NCI-H1694 (cell line): ENCODE results near the gene MXI1.
"Not testable (repeated sequence)": the region's sequence is repeated elsewhere in the genome, so short reads cannot be mapped to it uniquely, and the experiment has no call there.

ENCODE experiments used
- DNase-seq: peaks from one replicate; lab custom pipeline; 2025; lab: John Stamatoyannopoulos, UW

Gene MXI1

DNA sequence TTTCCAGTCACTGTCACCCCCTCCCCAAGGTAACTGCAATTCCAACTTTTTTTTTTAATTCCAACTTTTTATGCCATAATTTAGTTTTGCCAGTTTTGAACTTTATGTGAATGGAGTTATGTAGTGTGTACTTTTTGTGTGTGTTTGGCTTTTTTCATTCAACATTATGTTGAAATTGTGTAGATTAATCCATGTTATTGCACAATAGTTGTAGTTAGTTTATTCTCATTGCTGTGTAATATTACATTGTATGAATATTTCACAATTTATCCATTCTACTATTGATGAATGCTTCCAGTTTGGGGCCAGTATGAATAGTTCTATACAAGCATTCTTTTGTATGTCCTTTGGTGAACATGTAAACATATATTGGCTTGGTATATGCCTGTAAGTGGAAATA, 32.5 kb downstream of the MXI1 start:
- no peak for DNase-seq

DNA sequence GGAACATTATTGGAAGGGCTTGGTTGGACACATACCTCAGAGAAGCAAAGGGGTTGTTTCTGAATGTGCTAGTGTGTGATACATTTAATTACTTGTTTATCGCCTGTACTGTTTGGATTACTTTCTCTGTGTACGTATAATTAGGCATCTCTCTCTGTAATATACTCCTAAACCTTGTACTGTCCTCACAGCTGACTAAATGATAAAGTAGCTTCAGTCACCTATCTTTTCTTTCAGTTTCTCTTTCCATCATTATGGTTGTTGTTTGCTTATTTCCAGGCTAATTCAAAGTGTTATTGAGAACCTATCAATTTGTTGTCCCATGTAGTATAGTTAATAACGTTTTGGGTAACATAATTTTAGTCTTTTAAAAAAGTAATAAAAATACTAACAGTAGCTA, 34.0 kb downstream of the MXI1 start:
- no peak for DNase-seq

DNA sequence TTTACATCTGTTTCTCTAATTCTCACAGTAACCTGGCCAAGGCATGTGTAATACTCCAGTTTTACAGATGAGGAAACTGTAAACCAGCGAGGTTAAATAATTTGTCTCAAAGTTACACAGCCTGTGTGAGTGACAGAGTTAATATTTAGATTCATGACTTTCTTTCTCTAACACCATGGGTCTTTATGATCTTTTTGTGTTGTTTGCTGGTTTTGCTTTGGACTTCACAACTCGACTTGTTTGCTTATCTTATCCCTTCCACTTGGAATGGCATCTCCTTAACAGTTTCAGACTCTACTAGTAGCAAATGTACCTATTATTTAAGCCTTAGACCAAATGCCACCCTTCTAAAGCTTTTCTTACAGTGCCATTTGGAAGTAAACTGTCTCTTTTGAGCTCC, 34.4 kb downstream of the MXI1 start:
- no peak for DNase-seq

DNA sequence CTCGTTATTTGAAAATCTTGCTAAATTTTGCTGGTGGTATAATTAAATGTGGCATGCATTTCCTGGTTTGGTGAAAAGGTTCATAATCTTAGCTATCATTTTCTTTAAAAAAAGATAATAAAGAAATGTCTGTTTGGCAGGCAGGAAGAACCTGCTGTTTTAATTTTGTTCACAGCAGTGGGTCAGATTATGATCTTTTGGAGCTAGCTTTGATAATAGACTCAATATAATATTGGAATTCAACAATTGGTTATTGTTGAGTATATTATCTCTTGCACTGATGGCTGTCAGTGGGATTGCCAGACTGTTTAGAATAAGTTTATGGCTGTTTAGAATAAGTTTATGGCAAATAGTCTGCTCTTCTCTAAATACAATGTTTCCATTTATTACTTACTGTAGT, 35.1 kb downstream of the MXI1 start:
- no peak for DNase-seq

DNA sequence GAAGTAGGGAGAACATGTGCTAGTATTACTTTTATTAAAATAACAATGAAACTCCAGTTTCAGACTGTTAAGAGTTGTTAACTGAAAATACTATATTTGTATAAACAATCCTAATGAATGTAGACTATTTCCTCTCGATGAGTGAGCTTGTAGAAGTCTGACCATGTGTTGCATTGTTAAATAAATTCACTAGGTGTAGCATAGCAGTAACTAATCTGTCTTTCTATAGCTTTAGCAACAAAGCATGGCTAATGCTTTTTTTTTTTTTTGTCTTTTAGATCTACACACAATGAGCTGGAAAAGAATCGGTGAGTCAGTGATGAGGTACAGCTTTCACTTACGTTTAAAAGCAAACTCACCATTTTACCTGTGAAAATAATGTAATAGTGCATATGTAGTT, 37.1 kb downstream of the MXI1 start:
- no peak for DNase-seq

DNA sequence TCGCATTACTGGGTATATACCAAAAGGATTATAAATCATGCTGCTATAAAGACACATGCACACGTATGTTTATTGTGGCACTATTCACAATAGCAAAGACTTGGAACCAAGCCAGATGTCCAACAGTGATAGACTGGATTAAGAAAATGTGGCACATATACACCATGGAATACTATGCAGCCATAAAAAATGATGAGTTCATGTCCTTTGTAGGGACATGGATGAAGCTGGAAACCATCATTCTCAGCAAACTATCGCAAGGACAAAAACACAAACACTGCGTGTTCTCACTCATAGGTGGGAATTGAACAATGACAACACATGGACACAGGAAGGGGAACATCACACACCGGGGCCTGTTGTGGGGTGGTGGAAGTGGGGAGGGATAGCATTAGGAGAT, 40.4 kb downstream of the MXI1 start:
- not testable (repeated sequence) for DNase-seq

DNA sequence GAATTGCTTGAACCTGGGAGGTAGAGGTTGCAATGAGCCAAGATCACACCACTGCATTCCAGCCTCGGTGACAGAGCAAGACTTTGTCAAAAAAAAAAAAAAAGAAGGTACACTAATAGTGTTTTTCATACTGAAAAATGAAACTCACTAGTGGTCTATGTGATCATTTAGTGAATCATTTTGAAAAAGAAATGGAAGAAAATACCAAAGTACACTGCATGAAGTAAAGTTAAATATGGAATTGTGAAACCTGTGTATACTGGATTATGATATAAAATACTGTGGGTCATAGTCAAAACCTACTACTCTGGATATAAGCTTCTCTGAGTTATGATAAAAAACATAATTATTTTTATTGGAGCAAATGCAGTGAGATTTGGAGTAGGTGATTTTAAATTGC, 42.1 kb downstream of the MXI1 start:
- not testable (repeated sequence) for DNase-seq

DNA sequence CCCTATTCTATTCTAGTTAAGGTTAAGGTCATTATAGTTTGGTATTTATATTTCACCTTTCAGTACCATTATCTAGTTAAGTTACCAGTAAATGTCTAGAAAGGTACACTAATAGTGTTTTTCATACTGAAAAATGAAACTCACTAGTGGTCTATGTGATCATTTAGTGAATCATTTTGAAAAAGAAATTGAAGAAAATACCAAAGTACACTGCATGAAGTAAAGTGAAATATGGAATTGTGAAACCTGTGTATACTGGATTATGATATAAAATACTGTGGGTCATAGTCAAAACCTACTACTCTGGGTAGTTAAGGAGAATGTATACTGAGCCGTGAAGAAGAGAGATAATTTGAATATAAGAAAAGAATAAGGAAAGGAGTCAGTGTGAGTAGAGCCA, 44.0 kb downstream of the MXI1 start:
- not testable (repeated sequence) for DNase-seq

DNA sequence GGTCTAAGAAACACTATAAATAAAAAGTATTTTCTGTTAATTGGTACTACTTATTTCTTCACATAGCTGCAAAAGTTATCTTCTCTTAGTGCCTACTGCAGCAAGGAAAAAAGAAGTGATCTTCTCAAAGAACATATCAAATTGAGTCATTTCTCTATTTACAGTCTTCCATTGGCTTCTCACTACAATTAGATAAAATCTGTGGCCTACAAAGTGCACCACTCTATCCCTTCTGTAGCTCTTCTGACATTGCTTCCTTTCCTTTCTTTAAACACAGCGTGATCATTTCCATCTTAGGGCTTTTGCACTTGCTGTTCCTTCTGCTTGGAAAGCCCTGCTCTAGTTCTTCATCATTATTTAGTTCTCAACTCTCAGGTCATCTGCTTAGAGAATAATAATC, 44.7 kb downstream of the MXI1 start:
- DNase-seq = no peak

DNA sequence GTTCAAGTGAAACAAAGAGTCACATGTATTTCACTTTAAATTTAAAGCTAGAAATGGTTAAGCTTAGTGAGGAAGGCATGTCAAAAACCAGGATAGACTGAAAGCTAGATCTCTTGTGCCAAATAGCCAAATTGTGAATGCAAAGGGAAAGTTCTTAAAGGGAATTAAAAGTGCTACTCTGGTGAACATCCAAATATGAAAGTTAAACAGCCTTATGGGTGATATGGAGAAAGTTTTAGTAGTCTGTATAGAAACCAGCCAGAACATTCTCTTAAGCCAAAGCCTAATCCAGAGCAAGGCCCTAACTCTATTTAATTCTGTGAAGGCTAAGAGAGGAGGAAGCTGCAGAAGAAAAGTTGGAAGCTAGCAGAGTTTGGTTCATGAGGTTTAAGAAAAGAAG, 47.1 kb downstream of the MXI1 start:
- DNase-seq = no peak

DNA sequence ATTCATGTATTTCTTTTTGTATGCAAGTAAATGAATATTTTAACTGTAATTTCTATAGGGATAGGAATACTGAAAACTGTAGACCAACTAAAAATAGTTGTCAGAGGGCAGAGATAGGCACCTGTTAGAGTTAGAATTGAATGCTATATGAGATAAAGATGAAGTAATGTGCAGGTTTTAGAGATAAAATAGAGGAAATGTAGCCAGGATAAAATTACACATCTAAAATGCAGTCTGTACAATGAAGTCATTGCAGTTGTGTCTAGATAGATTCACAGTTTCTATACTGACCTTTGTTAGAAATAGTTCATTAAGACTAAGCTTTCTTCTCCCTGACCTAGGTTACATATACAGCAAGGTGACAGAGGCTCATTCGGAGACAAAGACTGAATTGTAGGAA, 51.1 kb downstream of the MXI1 start:
- DNase-seq = no peak

DNA sequence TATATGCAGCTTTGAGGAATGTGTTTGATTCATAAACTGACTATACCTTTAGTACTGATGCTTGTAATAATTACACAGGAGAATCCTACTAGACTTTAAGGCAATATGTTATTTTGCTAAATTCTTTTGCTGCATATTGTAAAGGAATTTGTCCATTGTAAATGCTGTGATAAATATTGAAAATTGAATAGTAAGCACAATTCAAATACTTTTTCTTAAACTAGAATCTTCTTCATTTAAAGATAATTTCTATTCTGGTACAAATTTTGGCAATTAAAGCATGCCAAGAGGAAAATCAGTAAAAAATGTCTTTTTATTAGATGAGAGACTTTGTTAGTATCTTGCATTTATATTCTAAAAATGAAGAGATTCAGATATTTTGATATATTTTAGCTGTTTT, 51.9 kb downstream of the MXI1 start:
- DNase-seq = no peak

DNA sequence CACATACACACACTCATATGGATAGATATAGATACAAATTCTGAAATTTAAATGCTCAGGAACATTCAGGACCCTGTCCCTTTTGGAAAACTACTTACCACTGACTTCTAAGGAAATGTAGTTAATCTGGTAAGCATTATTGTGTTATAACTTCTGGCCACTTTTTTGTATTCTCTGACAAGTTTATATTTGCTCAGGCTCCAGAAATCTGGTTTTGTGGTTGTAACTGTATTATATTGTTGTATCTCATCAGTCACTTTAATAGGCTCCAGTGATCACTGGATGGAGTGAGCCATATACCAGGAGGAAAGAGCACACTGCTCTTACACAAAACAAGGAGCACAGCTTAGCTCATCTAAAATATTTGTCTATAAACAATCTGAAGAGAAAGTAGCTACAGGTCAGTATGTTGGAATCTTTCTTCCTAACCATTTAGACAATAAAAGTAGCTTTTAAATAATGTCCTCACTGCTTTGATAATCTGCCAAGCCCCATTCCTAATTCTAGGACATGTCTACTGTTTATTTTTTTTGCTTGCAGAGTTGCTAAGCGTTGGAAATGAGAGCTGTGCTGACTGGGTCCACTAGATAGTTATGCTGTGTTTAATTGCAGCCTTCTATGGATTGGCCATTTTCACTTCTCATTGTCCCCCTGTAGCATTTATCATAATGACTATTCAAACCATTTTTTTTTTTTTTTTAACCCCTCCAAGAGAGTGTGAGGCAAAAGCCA, 53.5 kb downstream of the MXI1 start:
- no peak for DNase-seq

DNA sequence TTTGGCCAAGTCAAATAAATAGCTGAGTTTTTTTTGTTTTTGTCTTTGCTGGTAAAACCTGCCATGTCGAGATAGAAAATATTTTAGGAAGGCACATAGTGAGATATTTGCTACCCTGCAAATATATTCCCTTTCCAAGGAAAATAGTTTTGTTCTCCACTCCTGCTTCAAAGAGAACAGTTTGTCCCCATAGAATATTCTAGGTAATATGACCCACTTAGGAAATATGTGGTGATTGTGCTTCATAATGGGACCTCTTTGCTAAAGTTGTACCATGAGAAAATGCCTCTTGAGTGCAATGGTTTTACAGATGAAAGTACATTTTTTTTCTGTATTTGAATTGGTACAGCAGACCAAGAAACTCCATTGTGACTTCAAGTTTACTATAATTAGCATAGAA, 55.8 kb downstream of the MXI1 start:
- DNase-seq = no peak

DNA sequence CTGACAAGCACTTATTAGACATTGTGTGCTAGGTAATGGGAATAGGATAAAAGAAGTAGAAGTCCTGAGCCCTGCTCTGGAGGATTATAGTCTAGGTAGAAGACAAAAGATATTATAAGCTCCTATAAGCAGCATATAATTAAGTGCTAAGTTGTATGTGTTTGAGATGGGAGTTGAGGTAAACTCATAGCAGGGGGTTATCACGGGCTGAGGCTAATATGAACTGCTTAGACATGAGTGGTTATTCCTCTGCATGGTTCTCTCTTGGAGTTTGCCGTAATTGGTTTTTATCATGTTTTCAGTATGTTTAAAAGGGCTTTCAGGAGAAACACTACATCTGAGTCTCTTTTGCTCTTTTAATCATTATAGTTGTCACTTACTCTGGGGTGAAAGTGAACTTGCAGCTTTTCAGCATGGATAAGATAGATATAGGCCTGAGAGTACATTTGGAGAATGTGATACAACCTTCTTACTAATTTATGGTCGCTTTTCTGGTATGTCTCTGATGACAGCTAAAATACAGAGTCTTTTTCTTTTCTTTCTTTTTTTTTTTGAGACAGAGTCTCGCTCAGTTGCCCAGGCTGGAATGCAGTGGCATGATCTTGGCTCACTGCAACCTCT, 58.3 kb downstream of the MXI1 start:
- no peak for DNase-seq

DNA sequence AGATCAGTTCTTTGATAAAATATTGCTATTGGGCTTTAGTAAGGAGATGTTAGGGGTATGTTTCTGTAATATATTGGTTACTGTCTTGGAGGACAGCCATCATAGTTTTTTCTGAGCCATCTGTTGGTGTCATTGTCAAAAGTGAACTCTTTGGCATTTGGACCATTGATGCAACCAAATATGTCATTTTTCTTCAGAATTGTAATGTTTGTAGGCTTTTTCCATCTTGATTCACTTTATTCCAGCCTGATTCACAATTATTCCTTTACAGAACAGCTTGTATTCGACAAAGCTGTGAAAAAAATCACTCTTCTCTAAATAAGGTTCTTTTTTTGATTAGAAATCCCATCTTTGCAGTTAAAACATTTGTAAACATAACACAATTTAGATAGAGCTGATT, 59.9 kb downstream of the MXI1 start:
- no peak for DNase-seq

DNA sequence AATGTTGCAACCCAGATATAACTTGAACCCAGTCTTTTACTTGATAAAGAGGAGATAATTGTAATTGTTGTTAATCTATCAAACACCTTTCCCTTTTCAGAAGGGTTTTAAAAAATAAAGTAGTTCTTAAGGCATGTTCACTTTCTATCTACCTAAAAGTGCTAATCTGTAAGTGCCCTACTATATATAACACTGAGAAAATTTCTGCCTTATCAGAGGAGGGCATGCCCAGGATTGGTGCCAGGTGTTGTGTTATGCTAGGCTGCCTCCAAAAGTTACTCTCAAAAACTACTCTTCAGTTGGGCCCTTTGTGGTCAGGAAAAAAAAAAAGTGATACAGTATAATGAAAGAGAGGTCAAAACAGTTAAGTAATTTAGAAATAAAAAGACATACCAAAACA, 61.0 kb downstream of the MXI1 start:
- DNase-seq = no peak

DNA sequence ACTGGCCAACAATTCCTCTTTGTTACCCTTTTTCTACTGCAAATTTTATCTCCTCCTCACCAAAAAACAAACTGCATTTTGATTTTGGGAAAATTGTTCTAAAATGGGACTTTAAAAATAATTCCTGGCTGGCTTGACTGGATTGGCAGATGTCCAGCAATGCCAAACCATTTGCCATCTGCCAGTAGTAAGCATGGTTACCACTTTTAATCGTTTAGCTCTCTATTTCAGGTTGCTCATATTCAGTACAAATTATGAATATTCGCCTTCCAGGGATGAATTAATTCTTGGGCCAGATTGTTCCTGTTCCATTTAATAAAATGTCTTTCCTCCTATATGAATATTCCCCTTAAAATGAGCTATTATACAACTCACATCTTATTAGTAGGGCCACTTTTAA, 61.6 kb downstream of the MXI1 start:
- DNase-seq = peak; percentile 53

DNA sequence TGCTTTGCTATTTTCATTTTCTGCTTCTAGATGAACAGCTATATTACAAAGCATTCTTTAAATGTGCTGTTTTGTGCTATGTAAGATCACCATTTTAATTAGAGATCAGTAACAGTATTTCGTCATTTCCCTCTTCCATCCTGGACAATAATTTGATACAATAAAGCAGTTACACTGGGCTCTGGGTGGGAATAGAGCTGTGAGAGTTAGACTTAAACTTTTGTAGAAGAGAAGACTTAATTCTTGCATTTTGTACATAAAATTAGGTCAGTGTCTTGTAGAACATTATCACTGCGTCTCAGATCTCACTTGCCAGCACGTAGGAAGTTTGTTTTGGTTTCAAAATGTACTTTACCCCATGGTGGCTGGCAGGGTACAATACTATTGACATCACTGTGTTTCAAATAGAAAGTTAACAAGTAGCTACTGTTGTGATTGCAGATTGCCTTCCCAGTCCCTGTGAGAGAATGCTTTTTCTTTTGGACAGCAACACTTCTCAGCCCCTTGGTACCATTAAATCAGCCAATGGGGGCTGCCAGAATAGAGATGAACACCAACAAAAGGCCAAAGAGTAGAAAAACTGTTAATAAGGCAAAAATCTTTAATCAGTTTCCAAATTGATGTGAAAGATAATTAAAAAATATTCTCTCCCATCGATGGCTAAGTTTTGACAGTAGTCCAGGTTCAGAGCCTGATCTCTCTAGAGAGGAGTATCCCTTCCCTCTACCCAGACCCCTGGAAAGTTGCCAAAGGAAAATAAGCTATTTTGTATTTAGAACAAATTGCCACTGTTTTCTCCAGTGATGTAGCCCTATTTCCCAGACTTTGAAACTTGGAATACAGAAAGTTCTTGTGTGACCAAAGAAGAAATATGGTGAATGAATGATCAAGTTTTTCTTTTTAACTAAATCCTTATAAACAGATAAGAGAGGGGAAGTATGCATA, 62.2 kb downstream of the MXI1 start:
- DNase-seq = no peak

DNA sequence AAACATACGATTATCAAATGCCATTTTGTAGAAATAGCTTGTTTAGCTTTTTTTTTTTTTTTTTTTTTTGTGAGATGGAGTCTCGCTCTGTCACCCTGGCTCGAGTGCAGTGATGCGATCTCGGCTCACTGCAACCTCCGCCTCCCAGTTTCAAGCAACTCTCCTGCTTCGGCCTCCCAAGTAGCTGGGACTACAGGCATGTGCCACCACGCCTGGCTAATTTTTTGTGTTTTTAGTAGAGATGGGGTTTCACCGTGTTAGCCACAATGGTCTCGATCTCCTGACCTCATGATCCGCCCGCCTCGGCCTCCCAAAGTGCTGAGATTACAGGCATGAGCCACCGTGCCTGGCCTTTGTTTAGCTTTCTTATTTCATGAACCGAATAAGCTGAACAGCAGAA, 65.6 kb downstream of the MXI1 start:
- DNase-seq = not testable (repeated sequence)

DNA sequence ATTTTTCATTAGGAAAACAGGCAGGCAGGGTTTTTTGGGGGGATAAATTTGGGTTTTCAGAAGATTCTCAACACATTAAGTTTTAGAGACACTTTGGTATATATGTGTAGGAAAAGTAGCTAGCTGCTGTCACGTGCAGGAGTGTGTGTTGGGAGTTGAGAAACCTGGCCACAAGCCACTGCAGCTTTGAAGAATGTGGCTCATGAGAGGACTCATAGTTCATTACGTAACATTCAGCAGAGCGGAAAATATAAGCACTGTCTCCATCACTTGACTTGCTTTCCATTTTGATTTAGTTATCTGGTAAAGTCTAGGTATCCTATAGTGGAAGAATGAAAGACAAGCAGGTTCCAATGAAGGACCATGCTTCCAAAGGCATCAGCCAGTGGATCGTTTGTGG, 66.1 kb downstream of the MXI1 start:
- no peak for DNase-seq

DNA sequence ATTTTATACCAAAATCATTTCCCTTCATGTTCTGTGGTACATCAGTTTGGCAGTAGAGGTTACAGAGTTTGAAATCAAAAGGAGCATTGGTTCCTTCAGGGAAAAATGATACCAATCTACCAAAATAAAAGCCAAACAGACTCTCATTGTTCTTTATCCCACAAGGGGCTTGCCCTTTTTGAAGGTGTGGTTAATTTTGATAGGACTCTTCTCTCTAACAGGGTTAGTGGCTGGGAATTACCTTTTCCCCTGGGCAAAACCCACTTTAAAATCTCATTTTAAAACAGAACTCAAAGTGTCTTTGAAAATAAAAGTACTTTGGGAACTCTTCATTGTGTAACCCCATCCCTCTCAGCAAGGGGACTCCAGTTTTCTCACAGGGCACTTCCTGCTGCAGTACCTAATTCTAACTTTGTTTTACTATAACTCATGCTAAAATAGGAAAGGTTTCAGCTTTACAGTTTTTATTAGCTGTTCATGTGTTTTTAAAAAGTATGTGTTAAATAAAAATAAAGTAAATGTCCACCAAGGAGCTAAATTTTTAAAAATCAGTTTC, 66.7 kb downstream of the MXI1 start:
- DNase-seq = no peak

DNA sequence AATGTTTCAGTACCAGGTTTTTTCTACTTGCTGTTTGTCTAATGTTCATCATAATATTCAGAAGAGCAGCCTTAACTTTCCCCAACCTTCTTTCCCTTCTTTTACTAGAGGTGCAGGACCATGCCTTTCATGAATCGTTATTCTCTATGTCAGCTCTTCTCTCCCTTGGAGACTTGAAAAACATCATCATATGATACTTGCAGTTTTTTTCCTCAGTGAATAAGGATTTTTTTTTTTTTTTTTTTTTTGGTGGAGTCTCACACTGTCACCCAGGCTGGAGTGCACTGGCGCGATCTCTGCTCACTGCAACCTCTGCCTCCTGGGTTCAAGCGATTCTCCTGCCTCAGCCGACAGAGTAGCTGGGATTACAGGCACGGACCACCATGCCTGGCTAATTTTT, 67.2 kb downstream of the MXI1 start:
- no peak for DNase-seq
